CD14-positive monocyte (primary cell): ENCODE measurements around the gene CRISP2. TPM values are rescaled to one million over a fixed set of nuclear protein-coding genes. Genes with fewer than 3 reads are reported as not detected.

Experiments used
- DNase-seq, 3 donors: peaks; one replicate each; pipeline ENCODE4 v3.0.0-alpha.2; 2011 to 2022
- H2AFZ ChIP-seq: 2 replicates; pipeline ENCODE4 v1.6.0; 2012; ENCODE audit warnings: mild to moderate bottlenecking, low read depth, low read length, inconsistent platforms; ENCODE audit not compliant: insufficient read depth, poor library complexity, severe bottlenecking
- H3K27ac ChIP-seq, 2 donors: 1 replicate in 1 of 2; 2 replicates in 1 of 2; pipeline ENCODE4 v1.5.1; 2012 to 2013; ENCODE audit warnings: low read length in 2 of 2, control low read depth in 1 of 2, inconsistent platforms in 1 of 2, low read depth in 1 of 2, mild to moderate bottlenecking in 1 of 2
- H3K27me3 ChIP-seq, 2 donors: one replicate each; pipeline versions ENCODE4 v1.6.0 to v1.6.1; 2011 to 2013; ENCODE audit warnings: low read length in 2 of 2; ENCODE audit not compliant: control insufficient read depth in 2 of 2, insufficient read depth in 2 of 2
- H3K36me3 ChIP-seq, 2 donors: replicated peaks in 1 of 2; 1 replicate in 1 of 2; 2 replicates in 1 of 2; pipeline versions ENCODE4 v1.5.1 to v1.6.1; 2012 to 2013; ENCODE audit warnings: low read length in 2 of 2, control low read depth in 1 of 2, inconsistent platforms in 1 of 2, mild to moderate bottlenecking in 1 of 2; ENCODE audit not compliant: insufficient read depth in 2 of 2, control insufficient read depth in 1 of 2
- H3K4me1 ChIP-seq, 2 donors: 1 replicate in 1 of 2; 2 replicates in 1 of 2; pipeline versions ENCODE4 v1.5.1 to v1.6.1; 2012 to 2013; ENCODE audit warnings: low read length in 2 of 2, control low read depth in 1 of 2, inconsistent platforms in 1 of 2, mild to moderate bottlenecking in 1 of 2, moderate library complexity in 1 of 2; ENCODE audit not compliant: insufficient read depth in 2 of 2, control insufficient read depth in 1 of 2
- H3K4me2 ChIP-seq: replicated peaks from 2 replicates; pipeline ENCODE3; 2012; ENCODE audit warnings: low read length, moderate library complexity, mild to moderate bottlenecking; ENCODE audit not compliant: poor library complexity, severe bottlenecking; ENCODE audit errors: extremely low read depth
- H3K4me3 ChIP-seq, 3 experiments: fragments of 200-600 bp in 1 of 3; sonication (generic) in 1 of 3; replicated peaks in 1 of 3; 1 replicate in 2 of 3; 2 replicates in 1 of 3; pipeline ENCODE4 v1.5.1; 2011 to 2013; ENCODE audit warnings: low read length in 3 of 3, mild to moderate bottlenecking in 3 of 3, control low read depth in 2 of 3, low read depth in 2 of 3, inconsistent platforms in 1 of 3, moderate library complexity in 1 of 3
- H3K79me2 ChIP-seq: 2 replicates; pipeline ENCODE4 v1.6.0; 2012; ENCODE audit warnings: mild to moderate bottlenecking, control low read depth, inconsistent platforms, low read length, moderate library complexity; ENCODE audit not compliant: insufficient read depth
- H3K9ac ChIP-seq: 2 replicates; pipeline ENCODE4 v1.6.0; 2017; ENCODE audit warnings: low read length, mild to moderate bottlenecking; ENCODE audit not compliant: insufficient read depth, poor library complexity, severe bottlenecking
- H3K9me3 ChIP-seq, 2 donors: replicated peaks in 1 of 2; 1 replicate in 1 of 2; 2 replicates in 1 of 2; pipeline versions ENCODE4 v1.5.1 to v1.6.1; 2012 to 2013; ENCODE audit warnings: low read length in 2 of 2, control low read depth in 1 of 2; ENCODE audit not compliant: control insufficient read depth in 1 of 2, insufficient read depth in 1 of 2
- H4K20me1 ChIP-seq: 2 replicates; pipeline ENCODE4 v1.6.0; 2012; ENCODE audit warnings: mild to moderate bottlenecking, low read length, control low read depth, moderate library complexity; ENCODE audit not compliant: insufficient read depth
- H3K27ac Mint-ChIP-seq, 7 donors: one replicate each; pipeline ENCODE4 v1.8.0; 2020; ENCODE audit warnings: mild to moderate bottlenecking in 7 of 7, mixed read lengths in 7 of 7, moderate library complexity in 6 of 7, inconsistent platforms in 2 of 7
- H3K27me3 Mint-ChIP-seq, 3 donors: one replicate each; pipeline ENCODE4 v1.8.0; 2021 to 2022; ENCODE audit warnings: low read depth in 3 of 3, mild to moderate bottlenecking in 3 of 3, mixed read lengths in 3 of 3, moderate library complexity in 3 of 3, inconsistent platforms in 1 of 3
- H3K36me3 Mint-ChIP-seq, 2 donors: one replicate each; pipeline ENCODE4 v1.8.0; 2020; ENCODE audit warnings: mixed read lengths in 2 of 2, inconsistent platforms in 1 of 2, mild to moderate bottlenecking in 1 of 2
- H3K4me1 Mint-ChIP-seq: one replicate; pipeline ENCODE4 v1.8.0; 2020; ENCODE audit warnings: mild to moderate bottlenecking, mixed read lengths
- H3K4me3 Mint-ChIP-seq, 2 donors: one replicate each; pipeline ENCODE4 v1.8.0; 2020; ENCODE audit warnings: mild to moderate bottlenecking in 2 of 2, mixed read lengths in 2 of 2, moderate library complexity in 1 of 2
- H3K9me3 Mint-ChIP-seq, 7 donors: one replicate each; pipeline ENCODE4 v1.8.0; 2020 to 2022; ENCODE audit warnings: mixed read lengths in 7 of 7, mild to moderate bottlenecking in 6 of 7, moderate library complexity in 6 of 7, inconsistent platforms in 2 of 7
- WGBS: methylation state at CpG from one replicate; pipeline ENCODE4 v1.1.5; 2013; ENCODE audit warnings: missing lambda C conversion rate; ENCODE audit not compliant: insufficient coverage; 5-methylcytosine and 5-hydroxymethylcytosine counted together
- intact Hi-C, 2 donors: fragments of 100-400 bp; cut with micrococcal nuclease; formaldehyde crosslinking; loops; one replicate each; pipeline versions ENCODE4 v1.15.0 to v1.15.1; 2023
- polyA plus RNA-seq, 3 donors: library from polyadenylated mRNA; depleted of rRNA in 1 of 3; unstranded in 2 of 3; stranded (reverse) in 1 of 3; fragments of 300-500 nt in 2 of 3; fragments of >200 nt in 1 of 3; fragmentation: Illumina TruSeq in 2 of 3; gene quantifications; 1 replicate in 2 of 3; 2 replicates in 1 of 3; pipeline ENCODE4 v1.2.3, GENCODE V29; 2012 to 2021
- TF ChIP-seq, protein P1 (sequence below): fragments of 200-600 bp; IDR thresholded peaks from one replicate; pipeline ENCODE4 v1.8.0; 2022; ENCODE audit warnings: antibody characterized with exemption, mild to moderate bottlenecking

The CRISP2 gene
- polyA plus RNA-seq, 3 donors: not detected

GRCh38 chr6:49662892-49663261 is 50.5 kb downstream of the CRISP2 start:
- H3K9me3 Mint-ChIP-seq: peaks cover 0 to 2% (median 0%) of the 10 kb centered on the region in 7 donors
- Histone ChIP-seq H3K4me2 (no peak overlapping the region), H3K4me1 (no peaks in the 10 kb centered on the region), H3K9me3 (no peaks in the 10 kb centered on the region), H3K27me3 (no peaks in the 10 kb centered on the region), H3K9ac (no peak overlapping the region), H4K20me1 (no peaks in the 10 kb centered on the region), H3K4me3 (no peak overlapping the region), H2AFZ (no peak overlapping the region), H3K36me3 (no peaks in the 10 kb centered on the region), H3K27ac (no peak overlapping the region), H3K79me2 (no peaks in the 10 kb centered on the region)
- no peak overlapping the region for H3K4me3 Mint-ChIP-seq
- no CpG with 5 or more reads among the region's 1 CpG for WGBS
- intact Hi-C loops: no loop called here
- H3K27ac Mint-ChIP-seq: no peak overlapping the region
- TF ChIP-seq, protein P1, sequence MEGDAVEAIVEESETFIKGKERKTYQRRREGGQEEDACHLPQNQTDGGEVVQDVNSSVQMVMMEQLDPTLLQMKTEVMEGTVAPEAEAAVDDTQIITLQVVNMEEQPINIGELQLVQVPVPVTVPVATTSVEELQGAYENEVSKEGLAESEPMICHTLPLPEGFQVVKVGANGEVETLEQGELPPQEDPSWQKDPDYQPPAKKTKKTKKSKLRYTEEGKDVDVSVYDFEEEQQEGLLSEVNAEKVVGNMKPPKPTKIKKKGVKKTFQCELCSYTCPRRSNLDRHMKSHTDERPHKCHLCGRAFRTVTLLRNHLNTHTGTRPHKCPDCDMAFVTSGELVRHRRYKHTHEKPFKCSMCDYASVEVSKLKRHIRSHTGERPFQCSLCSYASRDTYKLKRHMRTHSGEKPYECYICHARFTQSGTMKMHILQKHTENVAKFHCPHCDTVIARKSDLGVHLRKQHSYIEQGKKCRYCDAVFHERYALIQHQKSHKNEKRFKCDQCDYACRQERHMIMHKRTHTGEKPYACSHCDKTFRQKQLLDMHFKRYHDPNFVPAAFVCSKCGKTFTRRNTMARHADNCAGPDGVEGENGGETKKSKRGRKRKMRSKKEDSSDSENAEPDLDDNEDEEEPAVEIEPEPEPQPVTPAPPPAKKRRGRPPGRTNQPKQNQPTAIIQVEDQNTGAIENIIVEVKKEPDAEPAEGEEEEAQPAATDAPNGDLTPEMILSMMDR: no peak
- peaks cover 0 to 2% (median 0%) of the 10 kb centered on the region in 3 donors for H3K27me3 Mint-ChIP-seq
- no peaks in the 10 kb centered on the region for H3K36me3 Mint-ChIP-seq
- H3K4me1 Mint-ChIP-seq: peaks cover 5% of the 10 kb centered on the region
- no peak for DNase-seq

DNA sequence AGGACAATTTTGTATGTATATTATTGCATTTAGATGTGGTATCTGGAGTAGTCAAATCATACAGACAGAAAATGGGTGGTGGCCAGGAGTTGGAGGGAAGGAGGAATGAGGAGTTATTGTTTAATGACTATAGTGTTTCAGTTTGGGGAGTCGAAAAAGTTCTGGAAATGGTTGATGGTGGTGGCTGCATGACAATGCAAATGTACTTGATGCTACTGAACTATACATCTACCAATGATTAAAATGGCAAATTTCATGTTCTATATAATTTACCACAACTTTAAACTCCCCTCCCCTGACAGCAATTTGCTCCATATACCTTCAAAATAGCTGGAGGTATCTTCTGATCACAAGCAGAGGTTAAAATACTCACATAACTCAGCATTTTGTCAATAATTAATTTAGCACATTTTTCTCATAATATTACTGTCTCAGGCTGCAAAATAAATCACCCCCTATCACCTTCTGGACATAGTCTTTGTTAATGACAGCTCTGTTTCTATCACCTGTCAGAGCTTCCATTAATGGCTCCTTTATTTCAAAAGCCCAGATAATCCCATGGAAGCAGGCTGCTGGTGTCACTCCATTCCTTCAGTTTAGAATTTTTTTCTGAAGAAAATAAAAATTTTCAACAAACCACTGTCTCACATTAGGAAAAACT is 51.0 kb downstream of the CRISP2 start:
- no peak overlapping the region for H3K27ac Mint-ChIP-seq

More for the DNA sequence above, 51.0 kb downstream of the CRISP2 start:
- Mint-ChIP-seq H3K36me3 (no peaks in the 10 kb centered on the region), H3K4me3 (no peak overlapping the region), H3K27me3 (peaks cover 0 to 2% (median 0%) of the 10 kb centered on the region in 3 donors), H3K9me3 (peaks cover 0 to 2% (median 0%) of the 10 kb centered on the region in 7 donors), H3K4me1 (peaks cover 5% of the 10 kb centered on the region)
- WGBS: no CpG with 5 or more reads among the region's 1 CpG
- H3K4me2 ChIP-seq: no peak overlapping the region
- no peaks in the 10 kb centered on the region for H3K4me1 ChIP-seq
- no peak overlapping the region for H3K27ac ChIP-seq
- H3K9ac ChIP-seq: no peak overlapping the region
- H3K79me2 ChIP-seq: no peaks in the 10 kb centered on the region
- H2AFZ ChIP-seq: no peak overlapping the region
- TF ChIP-seq, protein P1: no peak
- H3K4me3 ChIP-seq: no peak overlapping the region
- no peaks in the 10 kb centered on the region for H3K27me3 ChIP-seq
- intact Hi-C loops: no loop called here
- DNase-seq: no peak
- H3K9me3 ChIP-seq: no peaks in the 10 kb centered on the region
- no peaks in the 10 kb centered on the region for H4K20me1 ChIP-seq
- H3K36me3 ChIP-seq: no peaks in the 10 kb centered on the region
